Progenitor cell of endocrine pancreas (in vitro differentiated cells): ENCODE data around the gene ADARB2. TPM values are rescaled to one million over a fixed set of nuclear protein-coding genes. Genes with fewer than 3 reads are reported as not detected.

ENCODE experiments used
- DNase-seq: peaks from one replicate; pipeline ENCODE4 v3.0.0; 2021; ENCODE audit warnings: low spot score; ENCODE audit not compliant: unreplicated experiment
- H3K27ac Mint-ChIP-seq: 2 replicates; pipeline ENCODE4 v1.8.0; 2021; ENCODE audit warnings: mild to moderate bottlenecking, moderate library complexity, mixed read lengths
- H3K27me3 Mint-ChIP-seq: 2 replicates; pipeline ENCODE4 v1.8.0; 2021; ENCODE audit warnings: mixed read lengths
- H3K36me3 Mint-ChIP-seq: 2 replicates; pipeline ENCODE4 v1.8.0; 2022; ENCODE audit warnings: mixed read lengths; ENCODE audit not compliant: insufficient read depth
- H3K4me1 Mint-ChIP-seq: 2 replicates; pipeline ENCODE4 v1.8.0; 2021; ENCODE audit warnings: low read depth, mixed read lengths
- H3K4me3 Mint-ChIP-seq: 2 replicates; pipeline ENCODE4 v1.8.0; 2021; ENCODE audit warnings: low read depth, mild to moderate bottlenecking, moderate library complexity, mixed read lengths
- H3K9me3 Mint-ChIP-seq: 2 replicates; pipeline ENCODE4 v1.8.0; 2021; ENCODE audit warnings: low read depth, mixed read lengths
- CTCF ChIP-seq: fragments of 200-600 bp; sonication (generic); IDR thresholded peaks from one replicate; pipeline ENCODE4 v1.5.0; 2021; ENCODE audit warnings: antibody characterized with exemption, mild to moderate bottlenecking; ENCODE audit not compliant: unreplicated experiment
- total RNA-seq: library from RNA; stranded (reverse); gene quantifications from 2 replicates; pipeline ENCODE4 v1.2.1, GENCODE V29; 2021

The ADARB2 gene
- total RNA-seq, 1 donor from 2014 or later: 1.3 TPM

GRCh38 chr10:1605121-1605520 lies 132.2 kb downstream of the ADARB2 start:
- Mint-ChIP-seq H3K27ac (no peak overlapping the region), H3K4me3 (no peak overlapping the region), H3K9me3 (no peaks in the 10 kb centered on the region), H3K4me1 (peaks cover 4% of the 10 kb centered on the region), H3K27me3 (peaks cover 41% of the 10 kb centered on the region), H3K36me3 (no peaks in the 10 kb centered on the region)
- DNase-seq: no peak
- no peak for TF ChIP-seq CTCF

- H3K4me1 Mint-ChIP-seq: peaks cover 4% of the 10 kb centered on the region
- peaks cover 33% of the 10 kb centered on the region for H3K27me3 Mint-ChIP-seq
- H3K4me3 Mint-ChIP-seq: no peak overlapping the region
- no peaks in the 10 kb centered on the region for H3K36me3 Mint-ChIP-seq
- DNase-seq: no peak
- TF ChIP-seq CTCF: no peak
- H3K9me3 Mint-ChIP-seq: no peaks in the 10 kb centered on the region
- H3K27ac Mint-ChIP-seq: no peak overlapping the region
Measured at GRCh38 chr10:1604246-1604645, 133.1 kb downstream of the ADARB2 start.

GRCh38 chr10:1603181-1603580 lies 134.1 kb downstream of the ADARB2 start:
- Mint-ChIP-seq H3K36me3 (no peaks in the 10 kb centered on the region), H3K27me3 (peaks cover 22% of the 10 kb centered on the region), H3K4me1 (peaks cover 4% of the 10 kb centered on the region), H3K27ac (no peak overlapping the region), H3K9me3 (no peaks in the 10 kb centered on the region), H3K4me3 (no peak overlapping the region)
- no peak for DNase-seq
- TF ChIP-seq CTCF: no peak

- Mint-ChIP-seq H3K4me1 (peaks cover 4% of the 10 kb centered on the region), H3K36me3 (no peaks in the 10 kb centered on the region), H3K4me3 (no peak overlapping the region), H3K9me3 (no peaks in the 10 kb centered on the region), H3K27me3 (peaks cover 12% of the 10 kb centered on the region), H3K27ac (no peak overlapping the region)
- no peak for DNase-seq
- no peak for TF ChIP-seq CTCF
Measured at GRCh38 chr10:1602037-1602484, 135.3 kb downstream of the ADARB2 start.

- H3K9me3 Mint-ChIP-seq: no peaks in the 10 kb centered on the region
- no peak overlapping the region for H3K4me3 Mint-ChIP-seq
- H3K27me3 Mint-ChIP-seq: peaks cover 11% of the 10 kb centered on the region
- TF ChIP-seq CTCF: no peak
- H3K36me3 Mint-ChIP-seq: no peaks in the 10 kb centered on the region
- H3K27ac Mint-ChIP-seq: no peak overlapping the region
- no peak for DNase-seq
- H3K4me1 Mint-ChIP-seq: peaks cover 4% of the 10 kb centered on the region
Measured at GRCh38 chr10:1601406-1601805, 135.9 kb downstream of the ADARB2 start.
